GM23338 (cell line): ENCODE results near the gene CRADD. TPM values are rescaled to one million over a fixed set of nuclear protein-coding genes. Genes with fewer than 3 reads are reported as not detected.

Experiments used
- ATAC-seq: fragments of 200-7000 bp; cut with Tn5 transposase; 3 replicates; pipeline ENCODE4 v1.9.1; 2020
- DNase-seq: peaks from one replicate; pipeline ENCODE4 v3.0.0-alpha.2; 2015; ENCODE audit warnings: low spot score
- H2AFZ ChIP-seq: fragments of 200-600 bp; sonication (generic); 2 replicates; pipeline ENCODE4 v1.8.0; 2016; ENCODE audit warnings: antibody characterized with exemption, mild to moderate bottlenecking, moderate library complexity
- H3F3A ChIP-seq: fragments of 200-600 bp; sonication (generic); replicated peaks from 2 replicates; pipeline ENCODE4 v1.8.0; 2017; ENCODE audit warnings: antibody characterized with exemption, mixed run types, low read depth
- H3K27ac ChIP-seq: fragments of 200-600 bp; sonication (generic); 2 replicates; pipeline ENCODE4 v1.6.1; 2016; ENCODE audit warnings: low read depth
- H3K27me3 ChIP-seq: fragments of 200-600 bp; sonication (generic); 2 replicates; pipeline ENCODE4 v1.8.0; 2016; ENCODE audit warnings: mild to moderate bottlenecking, mixed run types, moderate library complexity; ENCODE audit not compliant: insufficient read depth
- H3K36me3 ChIP-seq: fragments of 200-600 bp; sonication (generic); 2 replicates; pipeline ENCODE4 v1.8.0; 2016; ENCODE audit warnings: mild to moderate bottlenecking; ENCODE audit not compliant: insufficient read depth
- H3K4me1 ChIP-seq: fragments of 200-600 bp; sonication (generic); 2 replicates; pipeline ENCODE4 v1.8.0; 2016; ENCODE audit warnings: mild to moderate bottlenecking, moderate library complexity; ENCODE audit not compliant: insufficient read depth
- H3K4me2 ChIP-seq: fragments of 200-600 bp; sonication (generic); 2 replicates; pipeline ENCODE4 v1.7.1; 2017; ENCODE audit warnings: mixed run types
- H3K4me3 ChIP-seq: fragments of 200-600 bp; sonication (generic); 2 replicates; pipeline ENCODE4 v1.6.1; 2016; ENCODE audit warnings: mixed run types
- H3K79me2 ChIP-seq: fragments of 200-600 bp; sonication (generic); replicated peaks from 2 replicates; pipeline ENCODE4 v1.8.0; 2017; ENCODE audit warnings: mild to moderate bottlenecking; ENCODE audit not compliant: insufficient read depth
- H3K9me2 ChIP-seq: fragments of 200-600 bp; sonication (generic); 2 replicates; pipeline ENCODE4 v1.8.0; 2017; ENCODE audit not compliant: insufficient read depth
- H4K20me1 ChIP-seq: fragments of 200-600 bp; sonication (generic); replicated peaks from 2 replicates; pipeline ENCODE4 v1.8.0; 2017; ENCODE audit warnings: mild to moderate bottlenecking; ENCODE audit not compliant: insufficient read depth
- H3K27ac Mint-ChIP-seq: 2 replicates; pipeline ENCODE4 v1.8.0; 2020; ENCODE audit warnings: inconsistent platforms, mild to moderate bottlenecking, moderate library complexity, mixed read lengths
- H3K27me3 Mint-ChIP-seq: 3 replicates; pipeline ENCODE4 v1.8.0; 2022; ENCODE audit warnings: low read depth, mild to moderate bottlenecking, moderate library complexity, mixed read lengths, inconsistent platforms; ENCODE audit not compliant: insufficient read depth, poor library complexity
- H3K36me3 Mint-ChIP-seq: 3 replicates; pipeline ENCODE4 v1.8.0; 2021; ENCODE audit warnings: low read depth, mild to moderate bottlenecking, inconsistent platforms, moderate library complexity, mixed read lengths
- H3K4me1 Mint-ChIP-seq: 3 replicates; pipeline ENCODE4 v1.8.0; 2020; ENCODE audit warnings: mild to moderate bottlenecking, inconsistent platforms, mixed read lengths
- H3K4me3 Mint-ChIP-seq: 3 replicates; pipeline ENCODE4 v1.8.0; 2021; ENCODE audit warnings: moderate library complexity, mild to moderate bottlenecking, inconsistent platforms, mixed read lengths
- H3K9me3 Mint-ChIP-seq: 3 replicates; pipeline ENCODE4 v1.8.0; 2020; ENCODE audit warnings: moderate library complexity, mild to moderate bottlenecking, inconsistent platforms, mixed read lengths
- CREB1 ChIP-seq: fragments of 250-450 bp; sonication (Bioruptor Pico); IDR thresholded peaks from 2 replicates; pipeline ENCODE4 v1.5.0; 2020; ENCODE audit warnings: low read depth, mild to moderate bottlenecking, moderate library complexity
- EZH2 ChIP-seq: fragments of 200-600 bp; sonication (generic); IDR thresholded peaks from one replicate; pipeline ENCODE4 v1.8.0; 2017; ENCODE audit warnings: antibody characterized with exemption, mild to moderate bottlenecking, low read depth; ENCODE audit not compliant: unreplicated experiment
- EZH2phosphoT487 ChIP-seq: fragments of 200-600 bp; sonication (generic); IDR thresholded peaks from one replicate; pipeline ENCODE4 v1.8.1; 2018; ENCODE audit warnings: antibody characterized with exemption; ENCODE audit not compliant: unreplicated experiment
- JUNB ChIP-seq: IDR thresholded peaks from one replicate; pipeline ENCODE4 v1.6.1; 2016; ENCODE audit warnings: antibody characterized with exemption; ENCODE audit not compliant: unreplicated experiment
- NANOG ChIP-seq: IDR thresholded peaks from 2 replicates; pipeline ENCODE4 v1.6.1; 2016; ENCODE audit warnings: antibody characterized with exemption, borderline replicate concordance
- POLR2AphosphoS5 ChIP-seq: IDR thresholded peaks from 2 replicates; pipeline ENCODE4 v1.6.1; 2016; ENCODE audit warnings: antibody characterized with exemption, low read depth
- REST ChIP-seq: IDR thresholded peaks from one replicate; pipeline ENCODE4 v1.6.1; 2018; ENCODE audit warnings: antibody characterized with exemption; ENCODE audit not compliant: unreplicated experiment
- STAT1 ChIP-seq: IDR thresholded peaks from one replicate; pipeline ENCODE4 v1.6.1; 2016; ENCODE audit warnings: antibody characterized with exemption; ENCODE audit not compliant: unreplicated experiment
- ZNF114 ChIP-seq: fragments of 250-450 bp; sonication (Bioruptor Pico); IDR thresholded peaks from 2 replicates; pipeline ENCODE4 v1.5.0; 2020; ENCODE audit warnings: mild to moderate bottlenecking, moderate library complexity
- ZNF331 ChIP-seq: fragments of 250-450 bp; sonication (Bioruptor Pico); IDR thresholded peaks from 2 replicates; pipeline ENCODE4 v1.5.0; 2020; ENCODE audit warnings: low read depth, mild to moderate bottlenecking, moderate library complexity
- ZNF462 ChIP-seq: fragments of 250-450 bp; sonication (Bioruptor Pico); IDR thresholded peaks from 2 replicates; pipeline ENCODE4 v1.5.0; 2020; ENCODE audit warnings: mild to moderate bottlenecking, moderate library complexity
- polyA plus RNA-seq: library from polyadenylated mRNA; unstranded; fragments of >200 nt; fragmentation: Nextera tagmentation; extraction: Ambion mirVana; gene quantifications from 2 replicates; pipeline ENCODE4 v1.2.1, GENCODE V29; 2016
- total RNA-seq: library from RNA; depleted of rRNA; stranded (reverse); fragments of >200 nt; shearing (Covaris generic); gene quantifications from 2 replicates; pipeline ENCODE4 v1.2.3, GENCODE V29; 2014
- TF ChIP-seq, protein P1 (sequence below), 2 experiments: fragments of 200-600 bp in 1 of 2; sonication (generic) in 1 of 2; conservative IDR thresholded peaks; 2 replicates each; pipeline versions ENCODE4 v1.5.1 to v1.6.1; 2016 to 2017; ENCODE audit warnings: antibody characterized with exemption in 2 of 2, low read depth in 2 of 2, mild to moderate bottlenecking in 2 of 2, moderate library complexity in 1 of 2
- TF ChIP-seq, protein P2 (sequence below): IDR thresholded peaks from 2 replicates; pipeline ENCODE4 v1.6.1; 2016; ENCODE audit warnings: antibody characterized with exemption

CRADD gene
- total and polyA plus RNA-seq, 2 experiments from 2014 or later, result 6.3 to 27.9 TPM

GRCh38 chr12:93944201-93944600 is 267.0 kb downstream of the CRADD start:
- no peak overlapping the region for H2AFZ ChIP-seq
- no peak for ATAC-seq

More at GRCh38 chr12:93944201-93944600, 267.0 kb downstream of the CRADD start:
- no peak for TF ChIP-seq EZH2
- TF ChIP-seq, protein P1, sequence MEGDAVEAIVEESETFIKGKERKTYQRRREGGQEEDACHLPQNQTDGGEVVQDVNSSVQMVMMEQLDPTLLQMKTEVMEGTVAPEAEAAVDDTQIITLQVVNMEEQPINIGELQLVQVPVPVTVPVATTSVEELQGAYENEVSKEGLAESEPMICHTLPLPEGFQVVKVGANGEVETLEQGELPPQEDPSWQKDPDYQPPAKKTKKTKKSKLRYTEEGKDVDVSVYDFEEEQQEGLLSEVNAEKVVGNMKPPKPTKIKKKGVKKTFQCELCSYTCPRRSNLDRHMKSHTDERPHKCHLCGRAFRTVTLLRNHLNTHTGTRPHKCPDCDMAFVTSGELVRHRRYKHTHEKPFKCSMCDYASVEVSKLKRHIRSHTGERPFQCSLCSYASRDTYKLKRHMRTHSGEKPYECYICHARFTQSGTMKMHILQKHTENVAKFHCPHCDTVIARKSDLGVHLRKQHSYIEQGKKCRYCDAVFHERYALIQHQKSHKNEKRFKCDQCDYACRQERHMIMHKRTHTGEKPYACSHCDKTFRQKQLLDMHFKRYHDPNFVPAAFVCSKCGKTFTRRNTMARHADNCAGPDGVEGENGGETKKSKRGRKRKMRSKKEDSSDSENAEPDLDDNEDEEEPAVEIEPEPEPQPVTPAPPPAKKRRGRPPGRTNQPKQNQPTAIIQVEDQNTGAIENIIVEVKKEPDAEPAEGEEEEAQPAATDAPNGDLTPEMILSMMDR (conservative IDR thresholded peaks at IDR 0.05; ENCODE audit: low read depth in 2 of 2), result no peak
- TF ChIP-seq POLR2AphosphoS5, result no peak
- TF ChIP-seq ZNF114 (CRISPR knock-in tag), result no peak
- no peak for TF ChIP-seq STAT1
- no peak for TF ChIP-seq CREB1
- TF ChIP-seq ZNF462 (CRISPR knock-in tag), result no peak
- no peak for TF ChIP-seq REST
- TF ChIP-seq, protein P2, sequence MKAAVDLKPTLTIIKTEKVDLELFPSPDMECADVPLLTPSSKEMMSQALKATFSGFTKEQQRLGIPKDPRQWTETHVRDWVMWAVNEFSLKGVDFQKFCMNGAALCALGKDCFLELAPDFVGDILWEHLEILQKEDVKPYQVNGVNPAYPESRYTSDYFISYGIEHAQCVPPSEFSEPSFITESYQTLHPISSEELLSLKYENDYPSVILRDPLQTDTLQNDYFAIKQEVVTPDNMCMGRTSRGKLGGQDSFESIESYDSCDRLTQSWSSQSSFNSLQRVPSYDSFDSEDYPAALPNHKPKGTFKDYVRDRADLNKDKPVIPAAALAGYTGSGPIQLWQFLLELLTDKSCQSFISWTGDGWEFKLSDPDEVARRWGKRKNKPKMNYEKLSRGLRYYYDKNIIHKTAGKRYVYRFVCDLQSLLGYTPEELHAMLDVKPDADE, result no peak
- no peak for TF ChIP-seq ZNF331 (CRISPR knock-in tag)
- TF ChIP-seq NANOG, result no peak
- no peak for TF ChIP-seq EZH2phosphoT487
- no peak for TF ChIP-seq JUNB
- Histone ChIP-seq H3K79me2 (no peaks in the 10 kb centered on the region), H3K4me3 (no peak overlapping the region), H3K27me3 (no peaks in the 10 kb centered on the region), H4K20me1 (no peaks in the 10 kb centered on the region), H3K4me2 (no peak overlapping the region), H3K9me2 (peaks cover 21% of the 10 kb centered on the region), H3F3A (no peaks in the 10 kb centered on the region), H3K27ac (no peak overlapping the region), H3K36me3 (no peaks in the 10 kb centered on the region), H3K4me1 (no peaks in the 10 kb centered on the region)
- H3K4me1 Mint-ChIP-seq, result peaks cover 4% of the 10 kb centered on the region; the same call in 2 of the 3 replicates
- no peak overlapping the region for H3K27ac Mint-ChIP-seq
- H3K36me3 Mint-ChIP-seq, result no peaks in the 10 kb centered on the region
- no peaks in the 10 kb centered on the region; the same call in 2 of the 3 replicates for H3K9me3 Mint-ChIP-seq
- no peak overlapping the region for H3K4me3 Mint-ChIP-seq
- H3K27me3 Mint-ChIP-seq, result peaks cover 2% of the 10 kb centered on the region
- DNase-seq, result no peak
